DND-41 (cell line): ENCODE measurements around the gene CCL7.

Experiments used
- ATAC-seq: fragments of 200-7000 bp; cut with Tn5 transposase; 3 replicates; pipeline ENCODE4 v1.9.1; 2021; ENCODE audit warnings: low read depth; ENCODE audit not compliant: insufficient read depth
- DNase-seq: peaks from one replicate; pipeline ENCODE4 v3.0.0-alpha.2; 2020
- H2AFZ ChIP-seq: 2 replicates; pipeline ENCODE4 v1.6.0; 2012; ENCODE audit warnings: low read depth, low read length
- H3K27ac ChIP-seq: 2 replicates; pipeline ENCODE4 v1.5.1; 2012; ENCODE audit warnings: low read length, inconsistent platforms
- H3K27me3 ChIP-seq: fragments of 200-600 bp; sonication (generic); 2 replicates; pipeline ENCODE4 v1.6.0; 2012; ENCODE audit warnings: low read length, mild to moderate bottlenecking, inconsistent platforms; ENCODE audit not compliant: insufficient read depth, poor library complexity
- H3K36me3 ChIP-seq: 2 replicates; pipeline ENCODE4 v1.5.1; 2012; ENCODE audit warnings: low read length, inconsistent platforms; ENCODE audit not compliant: insufficient read depth
- H3K4me1 ChIP-seq: 2 replicates; pipeline ENCODE4 v1.5.1; 2012; ENCODE audit warnings: mild to moderate bottlenecking, low read length; ENCODE audit not compliant: insufficient read depth
- H3K4me2 ChIP-seq: 2 replicates; pipeline ENCODE4 v1.6.0; 2012; ENCODE audit warnings: mild to moderate bottlenecking, moderate library complexity, low read length, inconsistent platforms; ENCODE audit not compliant: insufficient read depth
- H3K4me3 ChIP-seq, 2 experiments: fragments of 200-600 bp in 1 of 2; shearing (Covaris generic) in 1 of 2; 2 replicates each; pipeline ENCODE4 v1.5.1; 2012 to 2016; ENCODE audit warnings: inconsistent platforms in 2 of 2, low read length in 2 of 2, mild to moderate bottlenecking in 2 of 2, low read depth in 1 of 2, moderate library complexity in 1 of 2
- H3K79me2 ChIP-seq: 2 replicates; pipeline ENCODE4 v1.6.0; 2012; ENCODE audit warnings: low read length, inconsistent platforms; ENCODE audit not compliant: insufficient read depth
- H3K9ac ChIP-seq: 2 replicates; pipeline ENCODE4 v1.6.0; 2012; ENCODE audit warnings: low read depth, mild to moderate bottlenecking, inconsistent platforms, low read length, moderate library complexity
- H3K9me3 ChIP-seq: 2 replicates; pipeline ENCODE4 v1.5.1; 2012; ENCODE audit warnings: low read length, moderate library complexity, mild to moderate bottlenecking, inconsistent platforms; ENCODE audit not compliant: insufficient read depth, severe bottlenecking
- H4K20me1 ChIP-seq: 2 replicates; pipeline ENCODE4 v1.6.0; 2012; ENCODE audit warnings: low read length; ENCODE audit not compliant: insufficient read depth
- CTCF ChIP-seq: IDR thresholded peaks from 2 replicates; pipeline ENCODE4 v1.5.1; 2012; ENCODE audit warnings: borderline replicate concordance, low read length, moderate library complexity, mild to moderate bottlenecking; ENCODE audit not compliant: poor library complexity, severe bottlenecking; ENCODE audit errors: extremely low read depth
- EZH2 ChIP-seq: IDR thresholded peaks from 3 replicates; pipeline ENCODE4 v1.6.1; 2012; ENCODE audit warnings: borderline replicate concordance, low read depth, mild to moderate bottlenecking, moderate library complexity, low read length, inconsistent platforms; ENCODE audit not compliant: severe bottlenecking

CCL7 gene

GRCh38 chr17:34319039-34319483, 49.0 kb downstream of the CCL7 start, which contains the start of gene CCL8:
CCL8 (plus strand) TSS chr17:34319435; CDS start chr17:34319502, 67 bp downstream.
- Histone ChIP-seq H3K27me3 (peaks cover 9% of the 10 kb centered on the region), H3K4me2 (no peak within 1 kb of the TSS), H4K20me1 (no peaks in the 10 kb centered on the region), H3K4me3 (no peak within 1 kb of the TSS), H3K27ac (no peak within 1 kb of the TSS), H3K9me3 (no peaks in the 10 kb centered on the region), H3K36me3 (no peaks in the 10 kb centered on the region), H3K9ac (no peak within 1 kb of the TSS), H2AFZ (no peak within 1 kb of the TSS), H3K79me2 (no peaks in the 10 kb centered on the region), H3K4me1 (no peaks in the 10 kb centered on the region)
- DNase-seq (no peak), ATAC-seq (no peak)
- TF ChIP-seq CTCF: no peak
- no peak for TF ChIP-seq EZH2
